Fibroblast of the aortic adventitia (primary cell): Measurements from ENCODE around the gene USP11. TPM values are rescaled to one million over a fixed set of nuclear protein-coding genes. Genes with fewer than 3 reads are reported as not detected.
A peak's percentile ranks its signal among the peaks of the same experiment; 100 is the strongest.
"Not testable (repeated sequence)": the region's sequence is repeated elsewhere in the genome, so short reads cannot be mapped to it uniquely, and the experiment has no call there.

Experiments
- DNase-seq: peaks from one replicate; pipeline ENCODE4 v3.0.0-alpha.2; 2010; ENCODE audit warnings: low read depth
- H3K4me3 ChIP-seq: 2 replicates; pipeline ENCODE4 v1.5.1; 2011; ENCODE audit warnings: low read depth, mild to moderate bottlenecking, control low read depth, low read length, moderate library complexity
- total RNA-seq: library from RNA; depleted of rRNA; stranded (reverse); fragments of >200 nt; gene quantifications from 2 replicates; pipeline ENCODE4 v1.2.3, GENCODE V29; 2012; ENCODE audit warnings: low replicate concordance
- TF ChIP-seq, protein P1 (sequence below): IDR thresholded peaks from 2 replicates; pipeline ENCODE4 v1.5.1; 2011; ENCODE audit warnings: mild to moderate bottlenecking, low read length, control low read depth, inconsistent platforms; ENCODE audit not compliant: insufficient read depth

USP11 gene
- total RNA-seq, 1 donor = 41.8 TPM

DNA sequence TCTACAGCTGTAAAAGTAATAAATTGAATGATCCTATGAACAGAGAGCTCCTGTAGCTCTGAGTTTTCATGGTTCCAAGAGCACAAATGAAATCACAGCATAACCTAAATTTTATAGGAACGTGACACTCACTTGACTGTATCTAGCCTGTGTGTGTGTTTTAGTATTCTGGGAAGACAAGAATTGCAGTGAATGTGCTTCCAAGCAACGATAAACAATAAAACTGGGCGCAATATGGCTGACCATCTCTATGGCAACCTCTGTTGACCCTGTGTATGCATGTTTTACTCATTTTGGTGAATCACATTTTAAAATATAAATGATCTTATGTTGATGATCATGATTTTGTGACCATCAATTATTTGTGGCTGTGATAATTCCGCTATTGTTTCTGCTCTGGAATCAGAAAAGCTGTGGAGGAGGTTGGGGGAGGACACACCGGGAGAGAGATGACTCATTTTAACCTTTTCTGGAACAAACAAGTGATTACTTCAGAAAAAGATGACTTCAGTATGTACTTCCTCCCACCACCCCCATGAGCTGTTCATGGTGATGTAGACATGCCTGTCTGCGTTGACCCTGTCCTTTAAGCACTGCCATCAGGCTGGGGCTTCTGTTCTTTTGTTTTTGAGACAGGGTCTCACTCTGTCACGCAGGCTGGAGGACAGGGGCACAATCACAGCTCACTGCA, 31.8 kb downstream of the USP11 start:
- no peak for DNase-seq
- TF ChIP-seq, protein P1, sequence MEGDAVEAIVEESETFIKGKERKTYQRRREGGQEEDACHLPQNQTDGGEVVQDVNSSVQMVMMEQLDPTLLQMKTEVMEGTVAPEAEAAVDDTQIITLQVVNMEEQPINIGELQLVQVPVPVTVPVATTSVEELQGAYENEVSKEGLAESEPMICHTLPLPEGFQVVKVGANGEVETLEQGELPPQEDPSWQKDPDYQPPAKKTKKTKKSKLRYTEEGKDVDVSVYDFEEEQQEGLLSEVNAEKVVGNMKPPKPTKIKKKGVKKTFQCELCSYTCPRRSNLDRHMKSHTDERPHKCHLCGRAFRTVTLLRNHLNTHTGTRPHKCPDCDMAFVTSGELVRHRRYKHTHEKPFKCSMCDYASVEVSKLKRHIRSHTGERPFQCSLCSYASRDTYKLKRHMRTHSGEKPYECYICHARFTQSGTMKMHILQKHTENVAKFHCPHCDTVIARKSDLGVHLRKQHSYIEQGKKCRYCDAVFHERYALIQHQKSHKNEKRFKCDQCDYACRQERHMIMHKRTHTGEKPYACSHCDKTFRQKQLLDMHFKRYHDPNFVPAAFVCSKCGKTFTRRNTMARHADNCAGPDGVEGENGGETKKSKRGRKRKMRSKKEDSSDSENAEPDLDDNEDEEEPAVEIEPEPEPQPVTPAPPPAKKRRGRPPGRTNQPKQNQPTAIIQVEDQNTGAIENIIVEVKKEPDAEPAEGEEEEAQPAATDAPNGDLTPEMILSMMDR = no peak
- no peak overlapping the region for H3K4me3 ChIP-seq

DNA sequence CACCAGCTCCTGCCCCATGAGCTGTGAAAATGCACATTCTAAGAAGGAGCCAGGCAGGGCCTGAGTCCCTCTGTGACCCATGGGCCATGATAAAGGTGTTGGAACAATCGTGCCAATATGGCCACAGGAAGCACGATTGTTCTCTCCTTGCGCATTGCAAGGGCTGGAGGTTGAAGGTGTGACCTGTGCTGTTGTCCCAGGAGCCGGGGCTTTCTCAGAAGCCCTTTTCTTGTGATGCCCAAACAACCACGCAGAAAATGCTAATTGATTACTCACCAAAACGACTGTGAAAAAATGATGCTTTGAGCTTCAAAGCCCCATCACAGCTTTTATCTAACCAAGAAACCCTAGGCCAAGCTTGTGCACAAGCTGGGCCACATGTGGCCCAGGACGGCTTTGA, 33.8 kb downstream of the USP11 start:
- H3K4me3 ChIP-seq = no peak overlapping the region
- TF ChIP-seq, protein P1 = no peak
- DNase-seq = no peak

DNA sequence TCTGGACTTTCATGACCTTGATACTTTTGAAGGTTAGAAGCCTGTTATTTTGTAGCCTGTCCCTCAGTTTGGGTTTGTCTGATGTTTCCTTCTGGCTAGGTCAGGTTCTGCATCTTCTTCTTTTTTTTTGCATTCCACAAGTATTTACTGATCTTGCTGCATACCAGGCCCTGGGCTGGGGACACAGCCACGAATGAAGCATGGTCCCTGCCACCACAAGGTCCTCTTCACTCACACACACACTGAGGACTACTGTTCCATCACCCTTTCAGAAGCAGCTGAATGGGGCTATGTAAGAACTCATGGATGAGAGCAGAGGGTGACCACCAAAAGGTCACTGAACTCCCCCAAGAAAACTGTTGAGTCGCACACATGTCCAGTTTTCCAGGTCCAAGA, 39.2 kb downstream of the USP11 start:
- no peak for DNase-seq
- no peak overlapping the region for H3K4me3 ChIP-seq
- TF ChIP-seq, protein P1 = no peak

DNA sequence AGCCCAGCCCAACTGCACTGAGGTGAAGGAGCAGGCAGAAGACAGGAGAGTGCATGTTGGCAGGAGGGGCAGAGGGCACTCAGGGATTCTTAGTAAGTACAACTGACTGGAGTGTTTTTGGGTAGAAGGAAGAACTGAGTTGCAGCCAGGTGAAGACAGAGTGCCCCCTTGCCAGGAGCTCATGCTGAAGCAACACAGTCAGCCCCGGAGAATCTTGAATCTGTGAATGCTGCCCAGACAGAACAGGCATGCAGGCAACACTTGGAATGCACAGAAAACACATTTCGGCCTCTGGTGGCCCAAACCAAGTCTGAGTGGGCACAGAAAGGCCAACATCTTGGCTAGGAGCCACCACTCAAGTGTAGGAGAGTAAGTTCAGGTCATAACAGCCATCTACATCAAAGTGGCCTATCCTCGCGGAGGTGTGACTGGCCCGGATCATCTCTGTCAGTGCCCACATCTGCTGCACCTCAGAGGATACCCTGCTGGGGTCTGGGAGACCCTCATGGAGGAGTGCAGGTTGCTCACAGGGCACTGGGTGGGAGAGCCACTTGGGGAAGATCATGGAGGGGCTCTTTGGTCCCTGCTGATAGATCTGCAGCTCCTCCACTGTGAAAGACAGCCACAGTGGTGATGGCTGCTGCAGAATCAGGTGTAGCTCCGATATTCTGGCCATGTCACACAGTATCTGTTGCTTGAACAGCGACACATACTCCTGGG, 40.4 kb downstream of the USP11 start:
- no peak overlapping the region for H3K4me3 ChIP-seq
- no peak for DNase-seq
- TF ChIP-seq, protein P1 = no peak

DNA sequence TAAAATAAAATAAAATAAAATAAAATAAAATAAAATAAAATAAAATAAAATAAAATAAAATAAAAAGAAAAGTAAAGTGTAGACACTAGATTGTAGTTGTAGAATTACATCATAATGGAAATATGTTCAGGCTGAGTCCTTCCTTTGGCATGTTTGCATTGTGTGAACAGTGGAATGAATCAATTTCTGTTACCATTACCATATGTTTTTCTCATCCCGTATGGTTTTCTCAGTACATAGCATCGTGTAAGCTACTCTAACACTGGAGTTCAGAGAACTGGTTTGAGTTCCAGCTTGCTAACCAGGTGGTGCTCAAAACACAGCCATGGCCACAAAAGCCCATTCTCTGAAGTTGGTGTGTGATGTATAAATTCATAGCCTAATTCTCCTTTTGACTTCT, 45.9 kb downstream of the USP11 start:
- no peak overlapping the region for H3K4me3 ChIP-seq
- TF ChIP-seq, protein P1 = no peak
- peak; percentile 33 for DNase-seq

DNA sequence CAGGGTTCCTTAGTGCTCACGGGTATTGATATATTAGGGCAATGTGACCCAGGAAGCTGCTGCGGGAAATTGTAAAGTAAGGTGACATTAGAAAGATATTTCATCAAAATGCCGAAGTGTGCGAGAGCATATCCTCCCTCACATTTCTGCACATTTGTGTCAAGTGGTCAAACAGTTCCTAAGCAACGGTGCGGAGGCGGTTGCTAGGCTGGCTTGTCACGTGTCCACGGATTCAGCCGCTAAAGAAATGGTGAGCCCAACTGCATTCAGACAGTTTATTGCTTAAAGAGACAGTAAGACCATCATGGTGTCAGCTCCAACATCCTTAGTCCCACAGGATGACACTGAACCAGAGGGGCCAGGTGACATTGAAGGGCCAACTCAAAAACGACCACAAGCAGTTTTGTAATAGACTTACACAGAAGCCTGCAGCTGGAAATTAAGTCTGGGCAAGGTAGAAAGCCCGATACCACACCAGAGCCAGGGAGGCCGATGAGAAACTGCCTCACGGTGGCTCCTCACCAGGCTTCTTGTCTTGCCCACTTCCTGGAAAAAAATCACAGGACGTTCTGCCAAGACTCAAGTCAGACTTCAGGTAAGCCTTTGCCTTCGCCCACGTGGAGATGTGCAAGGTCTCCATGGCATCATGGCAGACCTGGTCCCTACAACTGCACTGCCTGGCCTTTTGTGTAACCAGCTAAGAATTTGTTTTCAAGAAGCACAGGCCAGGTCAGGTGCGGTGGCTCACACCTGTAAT, 50.4 kb downstream of the USP11 start:
- DNase-seq = peak; percentile 21
- TF ChIP-seq, protein P1 = no peak
- H3K4me3 ChIP-seq = no peak overlapping the region

DNA sequence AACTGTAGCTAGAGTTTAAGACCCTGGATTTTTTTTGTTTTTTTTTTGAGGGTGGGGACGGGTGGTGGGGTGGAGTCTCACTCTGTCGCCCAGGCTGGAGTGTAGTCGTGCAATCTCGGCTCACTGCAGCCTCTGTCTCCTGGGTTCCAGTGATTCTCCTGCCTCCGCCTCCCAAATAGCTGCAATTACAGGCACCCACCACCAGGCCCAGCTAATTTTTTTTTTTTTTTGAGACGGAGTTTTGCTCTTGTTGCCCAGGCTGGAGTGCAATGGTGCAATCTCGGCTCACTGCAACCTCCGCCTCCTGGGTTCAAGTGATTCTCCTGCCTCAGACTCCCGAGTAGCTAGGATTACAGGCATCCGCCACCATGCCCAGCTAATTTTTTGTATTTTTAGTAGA, 51.8 kb downstream of the USP11 start:
- DNase-seq, H3K4me3 ChIP-seq: not testable (repeated sequence)
